ENCODE measurements around the gene P2RX6.

The P2RX6 gene

DNA sequence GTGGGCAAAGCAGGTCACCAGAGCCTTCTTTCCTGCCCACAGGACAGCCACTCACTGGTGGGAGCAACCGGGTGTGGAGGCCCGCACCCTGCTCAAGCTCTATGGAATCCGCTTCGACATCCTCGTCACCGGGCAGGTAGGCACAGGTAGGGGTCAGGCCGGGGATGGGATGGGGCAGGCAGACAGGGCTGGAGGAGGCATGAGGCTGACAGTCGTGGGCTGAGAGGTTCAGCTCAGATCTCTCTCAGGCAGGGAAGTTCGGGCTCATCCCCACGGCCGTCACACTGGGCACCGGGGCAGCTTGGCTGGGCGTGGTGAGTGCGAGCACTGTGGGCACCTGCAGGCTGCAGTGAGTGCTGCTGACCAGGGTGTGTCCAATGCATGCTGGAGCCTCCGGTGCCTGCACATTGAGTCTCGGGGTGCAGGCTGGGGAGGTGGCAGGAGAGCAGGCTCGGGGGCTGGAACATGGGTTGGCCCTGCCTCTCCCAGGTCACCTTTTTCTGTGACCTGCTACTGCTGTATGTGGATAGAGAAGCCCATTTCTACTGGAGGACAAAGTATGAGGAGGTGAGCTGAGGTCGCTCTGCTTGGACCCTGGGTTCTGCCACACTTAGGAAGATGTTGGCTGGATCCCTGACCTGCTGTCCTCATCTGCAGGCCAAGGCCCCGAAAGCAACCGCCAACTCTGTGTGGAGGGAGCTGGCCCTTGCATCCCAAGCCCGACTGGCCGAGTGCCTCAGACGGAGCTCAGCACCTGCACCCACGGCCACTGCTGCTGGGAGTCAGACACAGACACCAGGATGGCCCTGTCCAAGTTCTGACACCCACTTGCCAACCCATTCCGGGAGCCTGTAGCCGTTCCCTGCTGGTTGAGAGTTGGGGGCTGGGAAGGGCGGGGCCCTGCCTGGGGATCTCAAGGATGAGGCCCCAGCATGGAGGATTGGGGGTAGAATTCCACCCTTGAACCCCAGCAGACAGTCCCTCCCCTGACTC is 11.1 kb downstream of the P2RX6 start:
- DNase-seq (ENCODE audit: insufficient read length, low spot score) (no peak), FAIRE-seq (no peak)
- no peak for TF ChIP-seq POLR2A (IDR thresholded peaks at IDR 0.05; ENCODE audit: low read depth, low read length)

DNA sequence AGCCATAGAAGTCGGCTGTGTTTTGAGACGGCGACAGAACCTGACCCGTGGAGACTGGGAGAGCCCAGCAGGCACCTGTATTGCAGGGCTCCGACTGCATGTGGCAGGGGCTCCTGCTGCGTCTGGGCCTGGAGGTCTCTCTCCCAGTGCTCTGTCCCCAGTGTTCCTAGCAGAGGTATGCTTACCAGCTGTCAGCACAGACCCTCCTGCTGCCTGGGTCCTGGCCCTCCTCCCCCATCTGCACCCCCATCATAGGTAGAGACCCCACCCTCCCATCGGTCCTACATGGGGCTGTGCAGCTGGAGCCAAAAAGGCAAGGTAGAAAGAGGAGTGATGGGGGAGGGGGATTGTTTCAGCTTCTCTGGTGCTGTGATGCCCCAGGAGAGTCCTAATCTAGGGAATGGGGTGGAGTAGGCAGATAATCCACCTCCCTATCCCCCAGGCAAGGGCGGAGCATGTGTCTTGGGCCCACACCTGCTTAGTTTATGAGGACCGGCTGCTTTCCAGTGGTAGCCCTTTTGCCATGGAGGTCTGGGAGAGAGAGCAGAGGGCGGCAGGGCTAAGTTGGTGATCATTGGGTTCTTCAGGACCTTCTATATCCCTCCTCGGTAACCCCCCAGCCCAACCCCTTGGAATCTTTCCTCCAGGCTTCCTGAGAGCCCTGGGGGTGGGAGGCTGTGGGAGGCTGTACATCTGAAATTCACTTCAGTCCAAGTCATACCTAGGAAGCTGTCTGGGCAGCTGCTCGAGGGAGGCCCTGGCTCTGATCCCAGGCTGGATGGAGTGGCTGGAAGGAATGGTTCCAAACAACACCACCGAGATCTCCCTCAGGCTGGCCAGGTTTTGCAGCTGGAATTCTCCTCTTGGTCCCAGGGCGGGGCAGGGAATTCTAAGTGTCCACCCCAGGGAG is 12.1 kb downstream of the P2RX6 start:
- FAIRE-seq, result peak; percentile 66
- peak; percentile 31 for DNase-seq (ENCODE audit: insufficient read length, low spot score)
- no peak for TF ChIP-seq POLR2A (IDR thresholded peaks at IDR 0.05; ENCODE audit: low read depth, low read length)

DNA sequence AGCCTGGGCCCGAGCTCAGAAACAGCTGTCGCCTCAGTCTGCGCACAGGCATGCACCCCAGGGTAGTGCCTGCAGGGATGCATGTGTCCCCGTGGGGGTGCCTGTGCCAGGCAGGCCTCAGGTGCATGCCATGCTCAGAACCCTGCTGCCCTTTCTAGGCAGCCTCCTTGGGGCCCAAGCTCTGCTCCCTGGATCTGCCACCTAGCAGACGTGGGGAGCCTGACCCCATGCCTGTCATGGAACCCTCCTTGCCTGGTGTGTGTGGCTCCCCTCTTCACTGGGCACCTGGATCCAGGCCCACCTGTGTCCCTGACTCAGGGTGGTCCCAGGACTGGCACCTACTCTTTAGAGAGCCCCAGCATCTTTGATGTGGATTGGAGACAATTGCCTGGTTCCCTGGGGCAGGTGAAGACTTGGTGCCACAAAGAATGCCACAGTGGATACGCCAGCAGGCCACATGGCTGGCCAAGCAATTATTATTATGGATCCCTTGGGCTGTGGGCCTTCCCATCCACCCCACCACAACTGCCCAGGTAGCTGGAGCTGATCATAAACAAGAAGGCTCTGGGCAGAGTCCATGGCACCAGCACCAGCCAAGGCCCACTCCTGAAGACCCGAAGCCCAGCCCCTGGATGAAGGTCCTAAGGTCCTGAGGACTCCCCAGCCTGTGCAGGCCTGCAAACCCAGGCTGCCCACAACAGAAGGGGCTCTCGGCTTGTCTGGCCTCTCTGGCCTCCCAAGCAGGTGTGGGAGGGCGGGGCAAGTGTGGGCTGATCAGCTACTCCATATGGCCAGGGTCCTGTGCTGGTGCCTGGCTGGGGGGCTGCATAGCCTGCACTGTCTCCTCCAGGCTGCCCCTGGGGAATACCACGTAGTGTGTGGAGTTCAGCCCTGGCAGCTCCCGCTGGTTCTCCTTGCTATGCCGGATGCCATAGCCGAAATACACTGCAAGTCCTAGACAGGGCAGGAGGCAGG is 13.6 kb downstream of the P2RX6 start:
- FAIRE-seq (no peak), DNase-seq (ENCODE audit: insufficient read length, low spot score) (no peak)
- no peak for TF ChIP-seq POLR2A (IDR thresholded peaks at IDR 0.05; ENCODE audit: low read depth, low read length)

DNA sequence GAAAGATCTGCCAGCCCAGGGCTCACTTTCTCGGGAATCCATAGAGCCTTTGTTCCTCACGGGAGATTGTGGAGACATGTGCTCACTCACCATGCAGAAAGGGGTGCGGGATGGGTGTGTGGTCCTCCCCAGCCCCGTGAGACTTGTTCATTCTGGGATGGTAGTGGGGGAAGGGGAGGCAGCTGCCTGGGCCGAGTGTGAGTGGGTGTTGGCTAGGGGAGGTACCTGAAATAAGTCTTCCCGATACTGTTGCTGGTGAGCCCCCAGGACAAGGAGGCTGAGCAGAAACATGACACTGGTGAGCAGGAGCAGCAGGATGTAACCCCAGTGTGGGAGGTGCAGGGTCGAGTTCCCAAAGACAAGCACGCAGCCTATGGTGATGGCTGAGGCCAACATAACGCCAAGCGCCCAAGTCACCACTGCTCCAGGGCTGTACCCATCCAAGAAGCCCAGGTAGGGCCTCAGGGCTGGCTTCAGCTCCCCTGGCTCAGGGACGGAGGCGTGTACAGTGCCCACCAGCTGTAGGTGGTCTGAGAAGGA is 14.6 kb downstream of the P2RX6 start:
- FAIRE-seq (no peak), DNase-seq (ENCODE audit: insufficient read length, low spot score) (no peak)
- no peak for TF ChIP-seq POLR2A (IDR thresholded peaks at IDR 0.05; ENCODE audit: low read depth, low read length)

DNA sequence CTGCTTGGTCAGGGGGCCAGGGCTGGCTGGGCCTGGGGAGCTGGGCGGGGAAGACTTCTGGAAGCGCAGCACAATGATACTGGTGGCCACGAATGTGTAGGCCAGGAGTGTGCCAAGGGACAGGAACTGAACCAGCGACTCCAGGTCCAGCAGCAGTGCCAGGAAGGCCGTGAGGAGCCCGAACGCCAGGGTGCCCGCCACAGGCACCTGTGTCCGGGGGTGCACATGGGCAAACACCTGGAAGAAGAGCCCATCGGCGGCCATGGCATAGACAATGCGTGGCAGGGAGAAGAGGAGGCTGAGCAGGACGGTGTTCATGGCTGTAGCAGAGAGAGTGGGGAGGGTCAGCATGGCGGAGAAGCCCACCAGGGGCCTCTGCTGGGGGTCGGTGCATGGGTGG is 15.1 kb downstream of the P2RX6 start:
- FAIRE-seq, result no peak
- TF ChIP-seq POLR2A (IDR thresholded peaks at IDR 0.05; ENCODE audit: low read depth, low read length), result no peak
- no peak for DNase-seq (ENCODE audit: insufficient read length, low spot score)

DNA sequence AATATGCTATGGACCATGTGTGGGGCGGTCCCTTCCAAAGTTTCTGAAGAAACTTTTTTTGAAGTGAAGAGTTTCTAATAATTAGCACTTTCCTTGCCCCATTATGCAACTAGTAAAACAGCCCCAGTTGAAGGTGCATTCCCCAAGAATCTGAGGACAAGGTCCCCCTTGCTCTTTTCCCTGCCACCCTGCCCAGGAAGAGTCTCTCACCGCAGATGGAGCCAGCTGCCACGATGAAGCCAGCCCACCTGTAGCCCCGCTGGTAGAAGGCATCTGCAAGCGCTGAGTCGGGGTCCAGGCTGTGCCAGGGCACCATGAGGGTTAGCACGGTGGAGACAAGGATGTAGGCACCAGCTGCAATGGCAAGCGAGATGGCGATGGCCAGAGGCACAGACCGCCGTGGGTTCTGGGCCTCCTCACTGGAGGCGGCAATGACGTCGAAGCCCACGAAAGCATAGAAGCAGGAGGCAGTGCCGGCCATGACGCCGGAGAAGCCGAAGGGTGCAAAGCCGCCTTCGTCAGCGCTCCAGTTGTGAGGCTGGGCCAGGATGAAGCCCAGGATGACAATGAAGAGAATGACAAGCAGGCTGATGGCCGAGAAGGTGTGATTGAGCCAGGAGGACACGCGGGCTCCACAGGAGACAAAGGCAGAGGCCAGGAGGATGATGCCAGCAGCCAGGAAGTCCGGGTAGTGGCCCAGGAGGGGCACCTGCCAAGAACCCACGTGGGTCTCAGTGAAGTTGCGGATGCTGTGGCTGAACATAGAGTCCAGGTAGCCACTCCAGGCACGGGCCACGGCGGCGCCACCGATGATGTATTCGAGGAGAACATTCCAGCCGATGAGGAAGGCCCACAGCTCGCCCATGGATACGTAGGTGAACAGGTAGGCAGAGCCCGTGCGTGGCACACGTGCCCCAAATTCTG is 15.9 kb downstream of the P2RX6 start:
- no peak for TF ChIP-seq POLR2A (IDR thresholded peaks at IDR 0.05; ENCODE audit: low read depth, low read length)
- FAIRE-seq, result no peak
- no peak for DNase-seq (ENCODE audit: insufficient read length, low spot score)

DNA sequence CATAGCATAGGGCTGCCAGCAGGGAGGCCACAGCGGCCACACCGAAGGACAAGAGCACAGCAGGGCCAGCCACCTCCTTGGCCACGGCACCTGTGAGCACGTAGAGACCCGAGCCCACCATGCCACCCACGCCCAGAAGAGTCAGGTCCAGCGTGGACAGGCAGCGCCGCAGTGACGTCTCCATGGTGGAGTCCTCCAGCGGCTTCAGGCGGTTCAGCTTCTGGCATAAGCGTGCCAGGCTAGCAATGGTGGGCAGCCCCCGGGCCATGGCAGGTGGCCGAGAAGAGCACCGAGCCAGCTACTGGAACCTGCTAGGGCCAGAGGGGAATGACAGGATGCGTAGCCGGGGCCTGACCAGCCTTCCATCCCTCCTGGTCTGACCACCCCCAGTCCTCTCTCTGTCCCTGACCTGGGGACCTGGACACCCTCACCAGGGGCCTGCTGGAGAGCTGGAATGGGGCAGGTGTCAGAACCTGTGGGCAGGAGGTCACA is 16.6 kb downstream of the P2RX6 start:
- TF ChIP-seq POLR2A (IDR thresholded peaks at IDR 0.05; ENCODE audit: low read depth, low read length), result no peak
- FAIRE-seq, result no peak
- DNase-seq (ENCODE audit: insufficient read length, low spot score), result no peak

DNA sequence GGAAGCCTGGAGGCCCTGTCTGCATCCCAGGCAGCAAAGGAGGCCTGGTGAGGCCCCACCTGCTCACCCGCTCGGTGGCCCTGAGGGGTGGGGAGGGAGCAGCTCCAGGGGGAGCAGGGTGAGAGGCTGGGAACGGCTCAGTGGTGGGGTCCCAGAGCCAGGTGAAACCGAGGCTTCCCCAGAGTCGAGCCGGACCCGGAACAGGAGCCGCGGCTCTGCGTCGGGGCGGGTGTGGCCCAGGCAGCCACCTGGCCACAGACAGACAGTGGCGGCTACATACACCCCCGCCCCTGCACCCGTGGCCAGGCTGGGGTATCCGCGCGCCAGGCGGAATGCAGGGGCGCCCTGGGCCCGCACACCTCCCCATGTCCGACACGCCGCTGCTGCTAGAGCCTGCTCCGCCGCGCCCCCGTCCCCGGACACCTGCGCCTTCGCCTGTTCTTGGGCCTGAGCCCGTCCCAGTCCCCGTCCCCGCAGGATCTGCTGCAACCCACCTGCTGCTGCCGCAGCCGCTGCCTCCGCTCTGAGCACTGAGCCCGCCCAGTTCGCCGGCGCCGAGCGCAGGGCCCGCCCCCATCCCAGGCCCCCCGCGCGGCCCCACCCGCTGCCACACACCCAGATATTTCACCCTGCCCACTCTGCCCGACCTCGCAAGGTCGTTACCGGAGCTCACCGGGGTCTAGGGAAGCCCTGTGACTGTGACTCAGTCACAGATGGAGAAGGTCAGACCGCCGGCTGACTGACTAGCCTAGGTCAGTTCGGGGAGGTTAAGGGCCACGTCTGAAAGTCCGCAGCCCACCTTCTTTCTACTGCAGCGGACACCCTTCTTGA is 17.3 kb downstream of the P2RX6 start, which contains the start of gene SLC7A4:
TSS of gene SLC7A4 (minus strand) at position 525 of the 831 bp plus-strand sequence. CDS start 749 bp downstream, outside the sequence.
- no peak for TF ChIP-seq POLR2A (IDR thresholded peaks at IDR 0.05; ENCODE audit: low read depth, low read length)
- FAIRE-seq (no peak), DNase-seq (ENCODE audit: insufficient read length, low spot score) (no peak)

DNA sequence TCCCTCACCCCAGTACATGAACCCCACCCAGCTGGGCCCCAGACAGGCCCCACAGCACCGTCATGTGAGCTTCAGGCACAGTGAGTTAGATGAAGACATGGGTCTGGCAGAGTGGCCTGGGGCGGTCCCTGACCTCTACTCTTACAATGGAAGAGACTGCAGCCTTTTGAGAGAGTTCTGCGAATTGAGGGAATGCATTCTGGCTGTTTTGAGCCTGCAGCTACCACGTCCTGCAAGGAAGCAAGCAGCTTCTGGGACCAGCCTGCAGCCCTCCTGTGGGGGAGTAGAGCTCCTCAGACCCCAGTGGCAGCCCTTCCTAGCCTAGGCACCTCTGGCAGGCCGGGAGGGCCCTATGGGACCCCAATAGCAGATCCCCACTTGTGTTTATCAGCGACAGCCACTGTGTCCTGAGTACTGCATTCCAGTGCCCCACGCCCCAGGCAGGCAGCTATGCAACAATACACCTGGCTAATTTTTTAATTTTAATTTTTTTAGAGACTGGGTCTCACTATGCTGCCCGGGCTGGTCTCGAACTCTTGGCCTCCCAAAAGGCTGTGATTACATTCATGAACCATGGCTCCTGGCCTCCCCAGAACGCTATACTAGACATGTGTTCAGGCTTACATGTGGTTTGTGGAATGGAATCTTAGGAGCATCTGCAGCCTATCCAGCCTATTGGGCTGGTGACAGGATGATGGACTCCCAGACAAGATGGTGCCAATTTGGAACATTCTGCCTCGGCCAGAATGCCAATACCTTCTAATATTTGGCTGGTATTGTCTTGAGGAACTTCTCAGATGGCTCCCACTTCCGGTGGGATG is 18.1 kb downstream of the P2RX6 start:
- TF ChIP-seq POLR2A (IDR thresholded peaks at IDR 0.05; ENCODE audit: low read depth, low read length), result no peak
- FAIRE-seq, result no peak
- no peak for DNase-seq (ENCODE audit: insufficient read length, low spot score)

DNA sequence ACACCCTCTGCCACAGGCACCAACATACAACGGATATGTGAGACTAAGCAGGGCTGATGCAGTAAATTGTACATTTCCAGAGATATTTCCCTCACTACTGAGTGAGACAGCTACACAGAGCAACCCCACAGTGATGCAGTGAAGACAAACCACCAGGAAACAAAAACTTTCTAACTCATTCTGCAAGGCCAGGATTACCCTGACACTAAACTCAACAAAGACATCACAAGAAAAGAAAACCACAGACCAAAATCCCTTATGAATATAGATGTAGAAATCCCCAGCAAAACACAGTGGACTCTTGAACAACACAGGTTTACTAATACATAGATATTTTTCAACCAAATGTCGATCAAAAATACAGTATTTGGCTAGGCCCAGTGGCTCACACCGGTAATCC is 18.9 kb downstream of the P2RX6 start:
- TF ChIP-seq POLR2A (IDR thresholded peaks at IDR 0.05; ENCODE audit: low read depth, low read length), result no peak
- DNase-seq (ENCODE audit: insufficient read length, low spot score), result no peak
- no peak for FAIRE-seq
